CD4-positive, alpha-beta memory T cell (primary cell): ENCODE results near the gene RPS21. TPM values are rescaled to one million over a fixed set of nuclear protein-coding genes. Genes with fewer than 3 reads are reported as not detected.

Experiments
- CTCF ChIA-PET: fragments of 350-600 bp; sonication (Branson Sonifier 250); formaldehyde crosslinking; loops from one replicate; lab custom pipeline; 2021; ENCODE audit warnings: inconsistent platforms; ENCODE audit not compliant: partially characterized antibody; lab: Charles Lee
- POLR2A ChIA-PET: fragments of 350-600 bp; sonication (Branson Sonifier 250); formaldehyde crosslinking; loops from one replicate; lab custom pipeline; 2021; ENCODE audit not compliant: partially characterized antibody; lab: Charles Lee
- DNase-seq, 5 donors: peaks; one replicate each; pipeline versions ENCODE4 v3.0.0 to v3.0.0-alpha.2; 2020 to 2022; ENCODE audit warnings: mixed read lengths in 1 of 5
- H3K27ac ChIP-seq: one replicate; pipeline ENCODE4 v1.7.0; 2013; ENCODE audit warnings: low read depth, low read length
- H3K27me3 ChIP-seq: 2 replicates; pipeline ENCODE4 v1.7.0; 2013; ENCODE audit warnings: mild to moderate bottlenecking, low read length, moderate library complexity; ENCODE audit not compliant: insufficient read depth
- H3K36me3 ChIP-seq: 2 replicates; pipeline ENCODE4 v1.7.0; 2013; ENCODE audit warnings: mild to moderate bottlenecking, low read length, moderate library complexity; ENCODE audit not compliant: insufficient read depth
- H3K4me1 ChIP-seq: 2 replicates; pipeline ENCODE4 v1.7.0; 2013; ENCODE audit warnings: mild to moderate bottlenecking, low read length, moderate library complexity; ENCODE audit not compliant: insufficient read depth
- H3K4me3 ChIP-seq, 2 donors: one replicate each; pipeline ENCODE4 v1.7.0; 2013; ENCODE audit warnings: low read length in 2 of 2, mild to moderate bottlenecking in 1 of 2
- H3K9me3 ChIP-seq, 2 donors: one replicate each; pipeline ENCODE4 v1.7.0; 2013; ENCODE audit warnings: low read length in 2 of 2, control low read depth in 1 of 2; ENCODE audit not compliant: control insufficient read depth in 1 of 2
- H3K27ac Mint-ChIP-seq, 7 donors: one replicate each; pipeline ENCODE4 v1.8.0; 2020 to 2021; ENCODE audit warnings: mixed read lengths in 7 of 7, mild to moderate bottlenecking in 6 of 7, inconsistent platforms in 3 of 7, moderate library complexity in 3 of 7
- H3K27me3 Mint-ChIP-seq, 2 donors: one replicate each; pipeline ENCODE4 v1.8.0; 2020 to 2021; ENCODE audit warnings: mixed read lengths in 2 of 2
- H3K36me3 Mint-ChIP-seq, 2 donors: one replicate each; pipeline ENCODE4 v1.8.0; 2020 to 2021; ENCODE audit warnings: mixed read lengths in 2 of 2, inconsistent platforms in 1 of 2, mild to moderate bottlenecking in 1 of 2
- H3K4me1 Mint-ChIP-seq, 4 donors: one replicate each; pipeline ENCODE4 v1.8.0; 2020 to 2021; ENCODE audit warnings: mixed read lengths in 4 of 4, mild to moderate bottlenecking in 1 of 4
- H3K4me3 Mint-ChIP-seq, 8 donors: one replicate each; pipeline ENCODE4 v1.8.0; 2020 to 2021; ENCODE audit warnings: mixed read lengths in 8 of 8, mild to moderate bottlenecking in 7 of 8, moderate library complexity in 6 of 8, inconsistent platforms in 3 of 8
- H3K9me3 Mint-ChIP-seq, 8 donors: one replicate each; pipeline ENCODE4 v1.8.0; 2020 to 2021; ENCODE audit warnings: mixed read lengths in 8 of 8, mild to moderate bottlenecking in 5 of 8, inconsistent platforms in 3 of 8, moderate library complexity in 1 of 8
- intact Hi-C: fragments of 100-400 bp; cut with micrococcal nuclease; formaldehyde crosslinking; loops from one replicate; pipeline ENCODE4 v1.15.1; 2023
- polyA plus RNA-seq, 2 donors: library from polyadenylated mRNA; unstranded; fragments of 300-500 nt; fragmentation: Illumina TruSeq; gene quantifications; one replicate each; pipeline ENCODE4 v1.2.3, GENCODE V29; 2021
- total RNA-seq, 2 experiments: library from RNA; stranded (reverse); gene quantifications; one replicate each; pipeline ENCODE4 v1.2.3, GENCODE V29; 2021

Gene RPS21
- total and polyA plus RNA-seq, 4 experiments from 2014 or later, result 1,968 to 3,368 (median 2,948) TPM

DNA sequence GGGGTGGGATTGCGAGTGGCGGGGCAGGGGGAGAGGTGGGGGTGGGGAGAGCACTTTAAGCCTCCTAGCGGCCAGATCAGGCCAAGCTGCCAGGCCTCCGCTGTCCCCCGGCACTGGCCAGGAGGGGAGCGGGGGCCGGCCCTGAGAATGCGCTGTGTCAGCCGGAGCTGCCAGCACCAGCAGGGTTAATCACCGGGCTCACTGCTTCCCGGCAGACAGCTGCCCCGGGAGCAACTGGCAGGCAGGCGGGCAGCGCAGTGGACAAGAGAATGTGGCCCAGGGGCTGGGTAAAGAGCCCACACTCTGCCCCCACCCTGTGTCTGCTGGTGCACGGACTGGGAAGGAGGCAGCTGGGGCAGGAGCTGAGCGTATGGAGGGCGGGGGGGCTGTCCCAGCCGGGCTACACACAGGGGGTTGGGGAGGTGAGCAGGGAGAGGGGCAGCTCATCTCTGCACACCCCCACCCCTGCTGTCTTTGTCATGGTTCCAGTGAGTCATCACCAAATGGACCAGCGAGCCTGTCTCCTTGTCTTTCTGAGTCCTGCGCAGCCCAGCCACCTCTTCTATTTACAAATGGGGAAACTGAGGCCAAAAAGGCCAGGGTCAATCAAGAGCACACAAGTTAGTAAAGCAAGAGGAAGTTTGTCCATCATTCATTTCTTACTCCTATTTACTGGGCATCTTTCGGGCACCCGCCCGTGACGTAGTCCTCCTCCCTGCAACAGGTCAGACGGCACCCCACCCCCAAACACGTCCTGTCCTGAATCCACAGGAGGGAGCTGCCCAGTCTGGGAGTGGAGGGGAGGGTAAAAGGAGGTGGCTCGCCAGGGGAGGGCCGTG, 17.7 kb upstream of the RPS21 start:
- peaks cover 20% of the 10 kb centered on the region for H3K4me1 ChIP-seq
- Mint-ChIP-seq H3K27ac (no peak overlapping the region), H3K36me3 (no peaks in the 10 kb centered on the region), H3K4me3 (peak overlapping the region in 3 of 8 donors; percentile 3 to 49 (median 47)), H3K9me3 (no peaks in the 10 kb centered on the region), H3K27me3 (peaks cover 13 to 23% of the 10 kb centered on the region in 2 donors), H3K4me1 (peaks cover 0 to 2% (median under 1%) of the 10 kb centered on the region in 4 donors)
- POLR2A ChIA-PET, result interaction anchor here (1.6 kb wide), 1 partner anchor 17 kb away, joined by 5 read pairs; the partner anchor contains the start of gene RPS21
- H3K27me3 ChIP-seq, result peaks cover 18% of the 10 kb centered on the region
- no peak overlapping the region for H3K4me3 ChIP-seq
- H3K27ac ChIP-seq, result no peak overlapping the region
- no peaks in the 10 kb centered on the region for H3K36me3 ChIP-seq
- DNase-seq, result no peak
- CTCF ChIA-PET, result interaction anchor here (1.4 kb wide), 1 partner anchor 14 kb away, joined by 4 read pairs; no protein-coding TSS in a partner anchor
- intact Hi-C loops, result no loop called here
- H3K9me3 ChIP-seq, result no peaks in the 10 kb centered on the region

DNA sequence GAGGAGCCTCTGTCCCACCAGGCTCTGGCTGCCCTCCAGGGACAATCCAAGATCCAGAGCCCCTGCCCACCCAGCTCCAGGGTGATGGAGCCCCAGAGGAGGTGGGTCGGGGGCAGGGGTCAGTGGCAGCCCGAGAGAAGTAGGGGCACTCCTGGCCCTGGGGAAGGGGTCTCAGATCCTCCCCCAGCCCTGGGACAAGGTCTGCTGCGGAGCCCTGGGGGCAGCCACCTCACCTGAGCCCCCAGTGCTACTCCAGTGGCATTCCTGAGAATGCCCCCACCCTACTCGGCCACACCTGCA, 17.1 kb upstream of the RPS21 start:
- Mint-ChIP-seq H3K9me3 (no peaks in the 10 kb centered on the region), H3K27ac (no peak overlapping the region), H3K4me1 (peaks cover 0 to 2% (median under 1%) of the 10 kb centered on the region in 4 donors), H3K4me3 (no peak overlapping the region), H3K27me3 (peaks cover 12 to 21% of the 10 kb centered on the region in 2 donors), H3K36me3 (no peaks in the 10 kb centered on the region)
- H3K4me1 ChIP-seq, result peaks cover 20% of the 10 kb centered on the region
- POLR2A ChIA-PET, result no interaction called here
- H3K9me3 ChIP-seq, result no peaks in the 10 kb centered on the region
- no peak for DNase-seq
- H3K27me3 ChIP-seq, result peaks cover 18% of the 10 kb centered on the region
- H3K27ac ChIP-seq, result no peak overlapping the region
- intact Hi-C loops, result no loop called here
- no peaks in the 10 kb centered on the region for H3K36me3 ChIP-seq
- CTCF ChIA-PET, result interaction anchor here (1.4 kb wide), 1 partner anchor 13 kb away, joined by 4 read pairs; no protein-coding TSS in a partner anchor
- no peak overlapping the region for H3K4me3 ChIP-seq

DNA sequence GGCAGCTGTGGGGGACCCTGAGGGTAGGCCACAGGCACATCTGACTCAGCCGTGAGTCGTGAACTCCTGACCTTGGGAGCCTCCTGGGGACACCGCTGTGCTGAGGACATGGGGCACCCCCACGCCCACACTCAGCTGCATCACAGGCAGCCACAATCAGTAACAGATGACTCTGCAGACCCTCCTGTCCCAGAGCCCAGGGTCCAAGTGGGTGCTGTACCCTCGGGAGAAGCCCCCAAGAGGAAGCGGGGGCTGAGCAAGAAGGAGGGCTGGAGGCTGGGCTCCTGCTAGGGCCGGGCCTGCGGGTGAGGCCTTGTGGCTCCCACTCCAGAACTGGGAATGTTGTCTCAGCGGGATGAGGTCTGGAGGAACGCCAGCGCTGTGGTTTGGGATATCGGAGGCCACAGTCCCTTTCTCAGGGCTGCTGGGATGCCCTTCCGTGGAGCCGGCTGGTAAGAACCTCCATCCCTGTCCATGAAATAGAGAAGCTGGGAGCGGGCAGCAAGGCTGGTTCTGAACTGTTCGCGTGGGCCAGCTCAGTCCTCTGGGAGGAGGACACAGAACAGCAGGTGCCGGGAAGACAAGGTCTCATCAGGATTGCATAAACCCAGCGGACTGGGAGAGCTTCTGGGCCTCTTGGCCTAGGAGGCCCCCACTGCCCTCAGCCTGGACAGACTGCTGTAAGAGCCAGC, 16.6 kb upstream of the RPS21 start:
- no peak overlapping the region for H3K27ac Mint-ChIP-seq
- DNase-seq, result no peak
- no peaks in the 10 kb centered on the region for H3K9me3 ChIP-seq
- intact Hi-C loops, result no loop called here
- H3K27ac ChIP-seq, result no peak overlapping the region
- H3K4me1 ChIP-seq, result peaks cover 20% of the 10 kb centered on the region
- POLR2A ChIA-PET, result no interaction called here
- peaks cover 7 to 16% of the 10 kb centered on the region in 2 donors for H3K27me3 Mint-ChIP-seq
- H3K36me3 Mint-ChIP-seq, result no peaks in the 10 kb centered on the region
- peaks cover 0 to 2% (median under 1%) of the 10 kb centered on the region in 4 donors for H3K4me1 Mint-ChIP-seq
- CTCF ChIA-PET, result interaction anchor here (1.4 kb wide), 1 partner anchor 13 kb away, joined by 4 read pairs; no protein-coding TSS in a partner anchor
- no peak overlapping the region for H3K4me3 Mint-ChIP-seq
- peaks cover 18% of the 10 kb centered on the region for H3K27me3 ChIP-seq
- no peaks in the 10 kb centered on the region for H3K36me3 ChIP-seq
- no peak overlapping the region for H3K4me3 ChIP-seq
- H3K9me3 Mint-ChIP-seq, result no peaks in the 10 kb centered on the region

DNA sequence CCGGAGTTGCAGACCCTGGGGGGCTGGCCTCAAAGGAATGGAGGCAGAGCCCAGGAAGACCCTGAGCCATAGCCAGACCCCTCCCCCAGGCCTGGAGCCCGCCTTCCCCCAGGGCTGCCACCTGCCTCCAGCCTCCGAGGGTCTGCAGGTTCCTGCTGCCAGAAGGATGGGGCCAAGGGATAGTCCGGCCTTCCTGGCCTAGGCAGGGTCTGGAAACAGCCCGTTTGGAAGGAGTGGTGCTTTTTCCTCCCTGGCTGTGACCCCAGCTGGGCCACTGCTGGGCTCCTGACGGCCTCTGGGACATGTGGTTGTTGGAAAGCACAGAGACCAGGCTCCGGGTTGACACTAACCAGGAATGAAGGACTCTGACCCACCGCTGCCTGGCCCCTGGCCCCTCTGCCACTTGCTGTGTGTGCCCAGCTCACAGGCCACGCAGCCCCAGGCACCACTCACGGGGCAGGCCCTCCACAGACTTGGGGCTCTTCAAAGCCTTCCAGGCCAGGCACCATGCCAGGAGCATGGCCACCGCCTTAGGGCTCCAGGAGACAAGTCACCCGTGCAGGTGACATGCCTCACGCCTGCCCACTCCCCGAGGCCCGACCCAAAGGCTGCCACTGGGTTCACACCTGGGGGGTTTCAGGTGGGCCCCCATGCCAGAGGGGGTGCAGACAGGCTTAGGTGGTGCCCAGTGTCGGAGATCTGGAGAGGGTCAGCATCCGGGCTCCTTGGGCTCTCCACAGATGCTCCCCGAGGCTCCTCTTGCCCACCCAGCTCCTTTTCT, 15.9 kb upstream of the RPS21 start:
- no peaks in the 10 kb centered on the region for H3K9me3 Mint-ChIP-seq
- Histone ChIP-seq H3K9me3 (no peaks in the 10 kb centered on the region), H3K4me1 (peaks cover 19% of the 10 kb centered on the region), H3K27me3 (peaks cover 18% of the 10 kb centered on the region), H3K27ac (no peak overlapping the region), H3K36me3 (no peaks in the 10 kb centered on the region), H3K4me3 (no peak overlapping the region)
- ChIA-PET CTCF (no interaction called here), POLR2A (no interaction called here)
- intact Hi-C loops, result no loop called here
- H3K27ac Mint-ChIP-seq, result no peak overlapping the region
- peaks cover 0 to 2% (median under 1%) of the 10 kb centered on the region in 4 donors for H3K4me1 Mint-ChIP-seq
- peaks cover 7 to 13% of the 10 kb centered on the region in 2 donors for H3K27me3 Mint-ChIP-seq
- H3K36me3 Mint-ChIP-seq, result no peaks in the 10 kb centered on the region
- H3K4me3 Mint-ChIP-seq, result no peak overlapping the region
- DNase-seq, result no peak

DNA sequence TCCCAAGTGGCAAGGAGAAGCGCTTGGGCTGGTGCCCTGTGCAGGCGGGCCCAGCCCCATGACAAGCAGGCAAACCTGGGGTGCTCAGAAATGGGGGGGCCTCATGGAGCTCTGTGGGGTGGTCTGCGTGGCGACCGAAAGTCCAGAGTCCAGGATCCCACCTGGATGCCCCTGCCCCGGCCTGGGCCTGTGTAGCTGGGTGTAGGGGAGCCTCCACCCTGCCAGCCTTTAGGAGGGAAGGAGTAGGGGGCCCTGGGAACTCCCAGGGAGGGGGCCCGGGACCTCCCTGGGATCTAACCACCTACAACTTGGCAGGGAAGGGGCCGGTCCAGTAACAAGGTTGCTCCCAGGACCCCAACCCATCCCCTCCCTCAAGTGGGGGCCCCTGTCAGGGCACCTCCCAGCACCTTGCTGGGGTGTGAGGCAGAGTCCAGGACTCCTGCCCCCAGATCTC, 15.3 kb upstream of the RPS21 start:
- POLR2A ChIA-PET, result no interaction called here
- intact Hi-C loops, result no loop called here
- CTCF ChIA-PET, result no interaction called here
- peaks cover 13% of the 10 kb centered on the region for H3K4me1 ChIP-seq
- no peak overlapping the region for H3K27ac ChIP-seq
- Mint-ChIP-seq H3K36me3 (no peaks in the 10 kb centered on the region), H3K9me3 (no peaks in the 10 kb centered on the region), H3K27me3 (peaks cover 7 to 13% of the 10 kb centered on the region in 2 donors), H3K27ac (no peak overlapping the region), H3K4me3 (no peak overlapping the region), H3K4me1 (peaks cover 0 to 2% (median under 1%) of the 10 kb centered on the region in 4 donors)
- no peak overlapping the region for H3K4me3 ChIP-seq
- peaks cover 14% of the 10 kb centered on the region for H3K27me3 ChIP-seq
- no peak for DNase-seq
- H3K9me3 ChIP-seq, result no peaks in the 10 kb centered on the region
- no peaks in the 10 kb centered on the region for H3K36me3 ChIP-seq

DNA sequence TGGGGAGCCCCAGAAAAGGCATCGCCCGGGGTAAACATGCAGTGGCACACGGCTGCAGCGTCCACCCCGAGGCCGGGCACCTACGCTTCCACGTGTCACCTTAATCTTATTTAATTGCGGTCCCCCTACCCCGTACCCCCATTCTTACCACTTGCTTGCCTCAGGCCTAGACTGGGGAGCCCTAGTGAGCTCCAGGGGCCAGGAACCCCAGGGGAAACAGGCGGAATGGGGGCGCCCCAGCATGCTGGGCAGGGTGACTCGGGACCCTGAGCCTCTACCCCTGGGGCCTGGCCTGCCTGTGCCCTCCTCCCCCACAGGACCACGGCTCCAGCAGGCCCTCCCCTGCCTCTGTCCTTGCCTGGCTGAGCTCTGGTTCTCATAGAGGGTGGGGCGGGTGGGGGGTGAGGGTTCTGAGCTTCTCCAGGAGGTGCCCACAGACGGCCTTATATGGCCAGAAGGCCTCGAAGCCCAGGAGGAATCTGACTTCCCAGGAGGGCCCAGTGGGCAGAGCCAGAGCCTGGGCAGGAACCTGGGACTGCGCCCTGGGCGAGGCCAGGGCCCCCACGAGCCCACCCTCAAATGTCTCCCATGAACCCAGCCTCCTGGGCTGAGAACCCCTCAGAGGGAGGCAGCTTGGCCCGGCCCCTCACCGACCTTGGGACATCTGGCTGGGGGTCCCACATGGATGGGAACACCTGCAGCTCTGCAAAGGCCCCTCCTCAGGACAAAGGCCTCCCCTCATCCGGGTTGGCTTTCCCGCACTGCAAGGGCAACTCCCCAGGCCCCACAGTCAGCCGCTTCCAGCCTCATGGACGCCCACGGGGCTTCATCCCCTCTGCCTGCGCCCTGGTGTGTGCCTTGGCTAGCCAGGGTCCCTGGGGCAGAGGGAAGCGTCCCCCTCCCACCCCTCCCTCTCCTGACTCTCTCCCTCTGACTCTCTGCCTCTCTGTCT, 14.6 kb upstream of the RPS21 start:
- Mint-ChIP-seq H3K27ac (no peak overlapping the region), H3K4me1 (peaks cover 0 to 4% (median under 1%) of the 10 kb centered on the region in 4 donors), H3K4me3 (no peak overlapping the region), H3K27me3 (peaks cover 7 to 13% of the 10 kb centered on the region in 2 donors), H3K9me3 (no peaks in the 10 kb centered on the region), H3K36me3 (no peaks in the 10 kb centered on the region)
- POLR2A ChIA-PET, result no interaction called here
- CTCF ChIA-PET, result no interaction called here
- no peak for DNase-seq
- H3K27me3 ChIP-seq, result peaks cover 14% of the 10 kb centered on the region
- H3K4me1 ChIP-seq, result peaks cover 12% of the 10 kb centered on the region
- H3K9me3 ChIP-seq, result no peaks in the 10 kb centered on the region
- no peak overlapping the region for H3K27ac ChIP-seq
- intact Hi-C loops, result no loop called here
- H3K4me3 ChIP-seq, result no peak overlapping the region
- no peaks in the 10 kb centered on the region for H3K36me3 ChIP-seq
